ENCODE results near the gene OR2V1.

- TF ChIP-seq CTCF (IDR thresholded peaks at IDR 0.05) (no peak), POLR2A (IDR thresholded peaks at IDR 0.05) (no peak)
These were observed 46.3 kb downstream of the OR2V1 start for GRCh38 chr5:181084621-181085195.
